Endothelial cell of umbilical vein (primary cell): Measurements from ENCODE around the gene CD5L. TPM values are rescaled to one million over a fixed set of nuclear protein-coding genes. Genes with fewer than 3 reads are reported as not detected.

ENCODE experiments used
- BruUV-seq: library from RNA; stranded (reverse); fragments of 400-500 nt; replicated peaks from 2 replicates; lab custom pipeline; 2021; lab: Mats Ljungman, UMichigan
- CTCF ChIA-PET: fragments of 300-600, 350-600 bp; sonication (Branson Sonifier 250); formaldehyde crosslinking; loops from one replicate; lab custom pipeline; 2021; ENCODE audit warnings: antibody characterized with exemption, inconsistent platforms; lab: Charles Lee
- POLR2A ChIA-PET: fragments of 300-600, 350-600 bp; sonication (Branson Sonifier 250); formaldehyde crosslinking; loops from one replicate; lab custom pipeline; 2021; ENCODE audit warnings: antibody characterized with exemption, inconsistent platforms; lab: Charles Lee
- DNase-seq: peaks from one replicate; pipeline ENCODE4 v3.0.0-alpha.2; 2011; ENCODE audit warnings: low read depth, low spot score
- FAIRE-seq: peaks from 2 replicates; lab custom pipeline; 2011; peaks lifted over from hg19 to GRCh38; lab: Jason Lieb, UNC
- H2AFZ ChIP-seq: 2 replicates; pipeline ENCODE4 v1.6.0; 2012; ENCODE audit warnings: low read depth, low read length, control low read depth, inconsistent platforms
- H3K27ac ChIP-seq: 2 replicates; pipeline ENCODE4 v1.5.1; 2011; ENCODE audit warnings: low read depth, mild to moderate bottlenecking, control low read depth, low read length, moderate library complexity; ENCODE audit not compliant: insufficient read depth
- H3K27me3 ChIP-seq, 2 experiments: 2 replicates each; pipeline versions ENCODE4 v1.6.0 to v1.6.1; 2011; ENCODE audit warnings: low read length in 2 of 2, mixed read lengths in 1 of 2; ENCODE audit not compliant: control insufficient read depth in 2 of 2, insufficient read depth in 2 of 2
- H3K36me3 ChIP-seq, 2 experiments: 2 replicates in 1 of 2; 3 replicates in 1 of 2; pipeline ENCODE4 v1.5.1; 2011; ENCODE audit warnings: low read length in 2 of 2, mild to moderate bottlenecking in 1 of 2, moderate library complexity in 1 of 2; ENCODE audit not compliant: control insufficient read depth in 2 of 2, insufficient read depth in 2 of 2; ENCODE audit errors: extremely low read depth in 1 of 2
- H3K4me1 ChIP-seq: 3 replicates; pipeline ENCODE4 v1.5.1; 2011; ENCODE audit warnings: mild to moderate bottlenecking, low read length; ENCODE audit not compliant: control insufficient read depth, insufficient read depth; ENCODE audit errors: extremely low read depth
- H3K4me2 ChIP-seq: 2 replicates; pipeline ENCODE4 v1.6.1; 2011; ENCODE audit warnings: low read length, control low read depth, mixed read lengths; ENCODE audit not compliant: insufficient read depth
- H3K4me3 ChIP-seq, 3 experiments: fragments of 200-600 bp in 1 of 3; sonication (generic), shearing (Covaris generic) in 1 of 3; replicated peaks in 1 of 3; 2 replicates each; pipeline ENCODE4 v1.5.1; 2011 to 2016; ENCODE audit warnings: control low read depth in 3 of 3, low read length in 3 of 3, mild to moderate bottlenecking in 2 of 3, inconsistent platforms in 1 of 3, low read depth in 1 of 3, moderate library complexity in 1 of 3; ENCODE audit not compliant: insufficient read depth in 1 of 3
- H3K79me2 ChIP-seq: 2 replicates; pipeline ENCODE4 v1.6.0; 2012; ENCODE audit warnings: low read length, inconsistent platforms; ENCODE audit not compliant: control insufficient read depth, insufficient read depth
- H3K9ac ChIP-seq: replicated peaks from 2 replicates; pipeline ENCODE3; 2011; ENCODE audit warnings: low read length, control low read depth; ENCODE audit not compliant: insufficient read depth; ENCODE audit errors: extremely low read depth
- H3K9me1 ChIP-seq: replicated peaks from 3 replicates; pipeline ENCODE4 v1.6.0; 2011; ENCODE audit warnings: mild to moderate bottlenecking, low read length; ENCODE audit not compliant: control insufficient read depth, insufficient read depth; ENCODE audit errors: extremely low read depth
- H3K9me3 ChIP-seq: replicated peaks from 2 replicates; pipeline ENCODE4 v1.5.1; 2012; ENCODE audit warnings: low read length, inconsistent platforms; ENCODE audit not compliant: control insufficient read depth, insufficient read depth
- H4K20me1 ChIP-seq: replicated peaks from 2 replicates; pipeline ENCODE3; 2011; ENCODE audit warnings: mild to moderate bottlenecking, low read length; ENCODE audit not compliant: control insufficient read depth, insufficient read depth; ENCODE audit errors: extremely low read depth
- EZH2 ChIP-seq: IDR thresholded peaks from 2 replicates; pipeline ENCODE4 v1.6.1; 2012; ENCODE audit warnings: borderline replicate concordance, low read depth, mild to moderate bottlenecking, moderate library complexity, low read length, inconsistent platforms; ENCODE audit not compliant: severe bottlenecking
- FOS ChIP-seq: IDR thresholded peaks from 2 replicates; pipeline ENCODE4 v1.6.1; 2011; ENCODE audit warnings: mild to moderate bottlenecking, low read length, moderate library complexity, borderline replicate concordance; ENCODE audit not compliant: insufficient read depth
- JUN ChIP-seq: IDR thresholded peaks from 2 replicates; pipeline ENCODE4 v1.6.1; 2011; ENCODE audit warnings: borderline replicate concordance, low read depth; ENCODE audit not compliant: insufficient read length, insufficient read depth
- MAX ChIP-seq: IDR thresholded peaks from 2 replicates; pipeline ENCODE4 v1.6.1; 2011; ENCODE audit not compliant: insufficient read depth, insufficient read length
- POLR2A ChIP-seq: IDR thresholded peaks from 2 replicates; pipeline ENCODE4 v1.6.1; 2012; ENCODE audit warnings: low read depth, mild to moderate bottlenecking, control low read depth, low read length
- POLR2AphosphoS5 ChIP-seq: IDR thresholded peaks from 2 replicates; pipeline ENCODE4 v1.6.1; 2012; ENCODE audit warnings: low read depth, mild to moderate bottlenecking, control low read depth, low read length, moderate library complexity; ENCODE audit not compliant: insufficient read depth
- dilution Hi-C: fragments of 300-500 bp; cut with MboI; formaldehyde crosslinking; loops from one replicate; pipeline ENCODE4 v1.15.0; 2019; ENCODE audit warnings: low sequenced_read_pairs; ENCODE audit not compliant: extremely low pct_ligation_motif_present
- intact Hi-C: fragments of 100-400 bp; cut with micrococcal nuclease; formaldehyde crosslinking; loops from one replicate; pipeline ENCODE4 v1.10.0; 2022
- polyA plus RNA-seq, 4 experiments: library from polyadenylated mRNA; depleted of rRNA in 3 of 4; stranded (reverse) in 3 of 4; unstranded in 1 of 4; fragments of >200 nt; gene quantifications; 2 replicates each; pipeline versions ENCODE4 v1.2.1 to v1.2.3, GENCODE V29; 2011 to 2012; ENCODE audit warnings: missing spikeins in 1 of 4
- total RNA-seq: library from RNA; stranded (reverse); gene quantifications from 2 replicates; pipeline ENCODE4 v1.2.3, GENCODE V29; 2021
- TF ChIP-seq, protein P1 (sequence below), 2 donors: IDR thresholded peaks; 1 replicate in 1 of 2; 2 replicates in 1 of 2; pipeline ENCODE4 v1.5.1; 2011; ENCODE audit warnings: low read length in 2 of 2, mild to moderate bottlenecking in 2 of 2, moderate library complexity in 2 of 2, control low read depth in 1 of 2, inconsistent platforms in 1 of 2, low read depth in 1 of 2; ENCODE audit not compliant: insufficient read depth in 1 of 2; ENCODE audit errors: extremely low read depth in 1 of 2

Gene CD5L
- total and polyA plus RNA-seq, 2 donors (not counting 3 experiments of a cell fraction or from before 2014, with no cell fraction given) = not detected

DNA sequence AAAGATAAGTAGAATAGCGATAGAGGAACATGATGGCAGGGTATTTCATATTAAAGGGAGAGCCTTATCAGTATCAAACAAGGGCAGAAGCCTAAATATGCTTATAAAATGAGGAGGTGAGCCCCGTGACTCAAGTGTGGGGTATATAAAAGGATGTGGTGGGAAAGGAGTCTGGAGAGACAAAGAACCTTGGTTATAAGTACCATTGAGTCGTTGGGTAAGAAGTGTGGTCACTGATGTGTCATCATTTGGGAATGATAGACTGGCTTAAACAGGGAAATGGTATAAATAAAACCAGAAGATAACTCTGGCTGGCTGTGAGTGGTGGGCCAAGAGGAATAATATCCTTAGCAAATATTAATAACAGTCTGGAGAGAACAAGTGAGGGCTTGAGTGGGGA is 10.9 kb upstream of the CD5L start:
- H3K79me2 ChIP-seq = no peaks in the 10 kb centered on the region
- H3K4me1 ChIP-seq = no peaks in the 10 kb centered on the region
- DNase-seq (no peak), FAIRE-seq (no peak)
- CTCF ChIA-PET = no interaction called here
- no peaks in the 10 kb centered on the region for H3K9me3 ChIP-seq
- H3K27ac ChIP-seq = no peak overlapping the region
- dilution Hi-C loops = no loop called here
- H3K9me1 ChIP-seq = no peaks in the 10 kb centered on the region
- H3K36me3 ChIP-seq = no peaks in the 10 kb centered on the region
- no peak overlapping the region for H3K4me2 ChIP-seq
- TF ChIP-seq FOS (no peak), MAX (no peak), JUN (no peak), POLR2A (no peak), EZH2 (no peak), POLR2AphosphoS5 (no peak)
- TF ChIP-seq, protein P1, sequence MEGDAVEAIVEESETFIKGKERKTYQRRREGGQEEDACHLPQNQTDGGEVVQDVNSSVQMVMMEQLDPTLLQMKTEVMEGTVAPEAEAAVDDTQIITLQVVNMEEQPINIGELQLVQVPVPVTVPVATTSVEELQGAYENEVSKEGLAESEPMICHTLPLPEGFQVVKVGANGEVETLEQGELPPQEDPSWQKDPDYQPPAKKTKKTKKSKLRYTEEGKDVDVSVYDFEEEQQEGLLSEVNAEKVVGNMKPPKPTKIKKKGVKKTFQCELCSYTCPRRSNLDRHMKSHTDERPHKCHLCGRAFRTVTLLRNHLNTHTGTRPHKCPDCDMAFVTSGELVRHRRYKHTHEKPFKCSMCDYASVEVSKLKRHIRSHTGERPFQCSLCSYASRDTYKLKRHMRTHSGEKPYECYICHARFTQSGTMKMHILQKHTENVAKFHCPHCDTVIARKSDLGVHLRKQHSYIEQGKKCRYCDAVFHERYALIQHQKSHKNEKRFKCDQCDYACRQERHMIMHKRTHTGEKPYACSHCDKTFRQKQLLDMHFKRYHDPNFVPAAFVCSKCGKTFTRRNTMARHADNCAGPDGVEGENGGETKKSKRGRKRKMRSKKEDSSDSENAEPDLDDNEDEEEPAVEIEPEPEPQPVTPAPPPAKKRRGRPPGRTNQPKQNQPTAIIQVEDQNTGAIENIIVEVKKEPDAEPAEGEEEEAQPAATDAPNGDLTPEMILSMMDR (IDR thresholded peaks at IDR 0.05; ENCODE audit: extremely low read depth in 1 of 2, insufficient read depth in 1 of 2, low read depth in 1 of 2, low read length in 2 of 2) = no peak
- H3K27me3 ChIP-seq = no peaks in the 10 kb centered on the region
- H4K20me1 ChIP-seq = no peaks in the 10 kb centered on the region
- POLR2A ChIA-PET = no interaction called here
- intact Hi-C loops = no loop called here
- H3K4me3 ChIP-seq = no peak overlapping the region
- no TSS peak for BruUV-seq
- no peak overlapping the region for H3K9ac ChIP-seq
- no peak overlapping the region for H2AFZ ChIP-seq
